ENCODE measurements around the gene TLL2.
A peak's percentile ranks its signal among the peaks of the same experiment; 100 is the strongest.

Gene TLL2

GRCh38 chr10:96421995-96422394 lies 91.7 kb downstream of the TLL2 start:
- no peak for DNase-seq (ENCODE audit: low spot score)

GRCh38 chr10:96420228-96421009 lies 93.3 kb downstream of the TLL2 start:
- DNase-seq (ENCODE audit: low spot score): no peak

- DNase-seq (ENCODE audit: low spot score): no peak
Observed at GRCh38 chr10:96419351-96419750, 94.4 kb downstream of the TLL2 start.

GRCh38 chr10:96418582-96418981 lies 95.1 kb downstream of the TLL2 start:
- DNase-seq (ENCODE audit: low spot score): no peak

- peak; percentile 46 for DNase-seq (ENCODE audit: low spot score)
Observed at GRCh38 chr10:96417441-96417840, 96.3 kb downstream of the TLL2 start.

- peak; percentile 77 for DNase-seq (ENCODE audit: low spot score)
Observed at GRCh38 chr10:96416643-96417042, 97.1 kb downstream of the TLL2 start.

GRCh38 chr10:96415891-96416554 lies 97.7 kb downstream of the TLL2 start:
- no peak for DNase-seq (ENCODE audit: low spot score)

- DNase-seq (ENCODE audit: low spot score): no peak
Observed at GRCh38 chr10:96415150-96415890, 98.4 kb downstream of the TLL2 start.

- DNase-seq (ENCODE audit: low spot score): no peak
Observed at GRCh38 chr10:96414303-96414702, 99.4 kb downstream of the TLL2 start.

GRCh38 chr10:96413151-96413787 lies 100.5 kb downstream of the TLL2 start:
- no peak for DNase-seq (ENCODE audit: low spot score)

- no peak for DNase-seq (ENCODE audit: low spot score)
Observed at GRCh38 chr10:96411716-96412320, 101.9 kb downstream of the TLL2 start.

- DNase-seq (ENCODE audit: low spot score): no peak
Observed at GRCh38 chr10:96410296-96410695, 103.4 kb downstream of the TLL2 start.

GRCh38 chr10:96408201-96408600 lies 105.5 kb downstream of the TLL2 start:
- DNase-seq (ENCODE audit: low spot score): no peak

GRCh38 chr10:96407560-96408069 lies 106.1 kb downstream of the TLL2 start:
- no peak for DNase-seq (ENCODE audit: low spot score)

- DNase-seq (ENCODE audit: low spot score): no peak
Observed at GRCh38 chr10:96406091-96406490, 107.6 kb downstream of the TLL2 start.

- DNase-seq (ENCODE audit: low spot score): no peak
Observed at GRCh38 chr10:96402417-96403305, 111.1 kb downstream of the TLL2 start.

- DNase-seq (ENCODE audit: low spot score): peak; percentile 71
Observed at GRCh38 chr10:96401036-96401435, 112.7 kb downstream of the TLL2 start.

- peak; percentile 91 for DNase-seq (ENCODE audit: low spot score)
Observed at GRCh38 chr10:96400465-96400864, 113.3 kb downstream of the TLL2 start.

GRCh38 chr10:96397902-96398301 lies 115.8 kb downstream of the TLL2 start:
- no peak for DNase-seq (ENCODE audit: low spot score)
